Measurements from ENCODE around the gene SEC16A.

- TF ChIP-seq CTCF (conservative IDR thresholded peaks at IDR 0.05; ENCODE audit: low read length) = no peak
- TF ChIP-seq EZH2phosphoT487 (IDR thresholded peaks at IDR 0.05; ENCODE audit: borderline replicate concordance, low read depth, low read length) = no peak
These were observed 38.7 kb upstream of the SEC16A start for GRCh38 chr9:136521537-136521936.

Measured in OCI-LY7 (cell line).